Glomerular visceral epithelial cell (primary cell): ENCODE data around the gene CATSPERD.

Experiments
- DNase-seq: peaks from one replicate; pipeline ENCODE4 v3.0.0-alpha.2; 2016; ENCODE audit errors: extremely low spot score

CATSPERD gene

DNA sequence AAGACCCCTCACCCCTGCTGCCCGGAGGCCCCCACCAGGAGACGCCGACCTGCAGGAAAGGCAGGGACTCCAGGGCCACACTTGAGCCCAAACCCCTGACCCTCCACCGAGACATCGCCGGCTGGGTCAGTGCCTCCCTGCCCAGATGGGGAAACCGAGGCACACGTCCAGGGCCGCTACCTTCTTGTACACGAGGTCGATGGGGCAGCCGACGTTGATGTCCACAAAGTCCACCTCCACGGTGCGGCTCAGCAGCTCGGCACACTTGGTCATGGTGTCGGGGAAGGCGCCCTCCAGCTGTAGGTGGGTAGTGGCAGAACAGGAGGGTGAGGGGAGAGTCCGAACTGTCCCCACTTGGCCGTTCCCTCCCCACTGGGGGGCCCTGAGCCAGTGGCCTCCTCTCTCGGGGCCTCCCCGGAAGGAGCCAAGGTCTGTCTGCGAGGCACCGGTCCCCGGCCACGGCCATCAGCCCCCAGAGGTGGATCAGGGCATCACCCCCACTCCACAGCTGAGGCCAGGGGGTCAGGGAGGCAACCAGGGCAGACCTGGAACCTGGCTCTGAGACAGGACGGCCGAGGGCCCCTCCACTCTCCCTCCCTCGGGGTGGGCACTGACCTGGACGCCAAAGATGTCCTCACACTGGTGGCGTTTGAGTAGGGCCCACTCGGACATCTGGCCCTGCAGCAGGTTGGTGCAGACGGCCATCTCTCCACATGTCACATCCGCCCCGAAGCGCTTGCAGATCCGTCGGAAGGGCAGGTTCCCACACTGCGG, 67.2 kb downstream of the CATSPERD start:
- DNase-seq: no peak

DNA sequence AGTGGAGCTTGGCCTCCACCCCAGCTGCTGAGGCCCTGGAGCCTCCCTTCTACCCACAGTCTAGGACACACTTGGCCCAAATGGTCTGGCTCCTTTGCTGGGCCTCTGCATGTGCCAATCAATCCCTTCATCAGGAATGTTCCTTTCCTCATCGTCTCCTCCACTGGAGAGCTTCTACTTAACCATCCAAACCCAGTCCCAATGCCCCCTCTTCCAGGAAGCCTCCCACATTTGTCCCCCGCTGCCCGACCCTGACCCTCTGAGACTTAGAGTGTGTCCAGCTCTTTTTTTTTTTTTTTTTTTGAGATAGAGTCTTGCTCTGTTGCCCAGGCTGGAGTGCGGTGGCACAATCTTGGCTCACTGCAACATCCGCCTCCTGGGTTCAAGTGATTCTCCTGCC, 68.0 kb downstream of the CATSPERD start:
- no peak for DNase-seq

DNA sequence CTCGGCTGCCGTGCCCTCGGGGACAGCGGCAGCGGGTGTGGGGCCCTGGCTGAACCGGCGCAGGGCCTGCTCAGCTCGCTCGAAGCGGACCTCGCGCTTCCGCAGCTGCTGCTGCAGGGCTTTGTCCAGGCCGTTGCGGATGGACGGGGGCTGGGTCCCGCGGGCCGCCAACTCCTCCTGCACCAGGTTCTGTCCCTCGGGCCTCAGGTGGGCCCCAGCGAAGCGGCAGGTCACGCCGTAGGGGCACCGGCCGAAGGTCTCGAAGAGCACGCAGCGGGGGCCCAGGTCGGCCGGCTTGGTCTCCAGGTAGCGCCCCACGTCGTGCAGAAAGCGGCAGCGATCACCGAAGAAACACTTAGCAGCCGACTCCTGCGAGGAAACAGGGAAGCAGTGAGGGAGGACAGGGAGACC, 68.9 kb downstream of the CATSPERD start:
- no peak for DNase-seq

DNA sequence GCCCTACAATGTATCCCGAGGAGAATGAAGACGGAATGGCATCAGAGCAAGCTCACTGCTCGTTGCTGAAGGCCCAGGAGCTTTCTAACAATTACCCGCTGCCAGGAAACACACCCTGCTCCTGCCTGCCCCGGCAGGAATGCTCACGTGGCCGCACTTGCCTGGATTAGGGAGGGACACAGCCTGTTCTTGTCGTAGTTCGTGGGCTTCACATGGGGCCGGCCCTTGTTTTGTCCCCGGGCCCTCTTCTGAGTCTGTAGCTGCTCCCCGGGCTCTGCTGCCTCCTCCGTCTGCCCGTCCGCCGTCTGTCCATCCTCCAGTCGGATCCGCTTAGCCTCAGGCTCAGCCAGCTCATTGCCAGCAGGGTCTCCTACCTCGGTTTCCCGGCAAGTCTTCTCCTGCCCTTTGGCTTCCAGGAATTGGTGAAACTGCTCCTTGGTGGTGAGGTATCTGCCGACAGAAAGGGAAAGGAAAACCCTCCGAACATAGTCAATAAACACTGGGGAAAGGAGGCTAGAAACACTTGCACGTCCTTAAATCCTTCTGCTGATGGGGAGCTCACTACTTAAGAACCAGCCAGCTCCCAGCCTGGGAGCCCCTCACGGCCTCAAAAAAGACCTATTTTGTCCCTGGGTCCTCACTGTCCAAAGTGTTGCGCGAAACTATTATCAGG, 69.6 kb downstream of the CATSPERD start:
- no peak for DNase-seq

DNA sequence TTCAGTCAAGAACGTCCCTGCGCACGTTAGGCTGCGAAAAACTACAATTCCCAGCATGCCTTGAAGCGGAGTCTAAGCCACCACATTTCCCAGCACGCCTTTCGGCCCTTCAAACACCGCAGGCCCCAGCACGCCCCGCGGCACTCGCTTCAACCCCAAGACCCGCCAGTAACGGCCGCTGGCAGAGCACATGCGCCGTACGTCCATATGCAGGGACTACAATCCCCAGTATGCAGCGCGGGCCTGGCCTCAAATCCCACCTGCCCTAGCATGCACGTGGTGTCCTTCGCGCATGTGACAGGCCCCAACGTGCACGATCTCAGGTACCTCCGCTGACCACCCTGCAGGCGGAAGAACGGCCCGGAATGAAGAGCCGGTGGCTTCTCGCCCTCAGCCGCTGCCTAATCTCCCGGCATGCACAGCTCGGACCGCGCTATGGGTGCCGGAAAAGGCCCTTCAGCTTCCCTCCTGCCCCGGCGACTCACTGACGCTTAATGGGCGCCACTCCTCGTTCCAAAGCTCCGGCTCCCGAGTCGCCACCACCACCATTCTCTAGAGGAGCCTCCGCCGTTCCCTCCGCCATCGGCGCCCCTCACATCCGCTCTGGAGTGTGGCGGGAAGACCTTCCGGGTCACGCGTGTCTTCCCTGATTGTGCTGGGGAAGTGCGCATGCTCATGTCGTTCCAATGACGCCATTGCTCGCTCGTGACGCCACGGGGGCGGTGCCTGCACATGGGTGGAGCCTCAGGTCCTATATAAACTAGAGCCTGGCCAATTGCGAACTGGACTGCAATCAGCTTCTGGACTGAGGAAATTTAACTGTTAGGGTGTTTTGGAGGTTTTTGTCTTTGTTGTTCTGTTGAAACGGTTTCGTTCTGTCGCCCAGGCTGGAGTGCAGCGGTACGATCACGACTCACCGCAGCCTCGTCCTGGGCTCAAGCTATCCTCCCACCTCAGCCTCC, 70.4 kb downstream of the CATSPERD start, which contains the start of gene DUS3L:
DUS3L (minus strand) TSS at position 605 of the 962 bp plus-strand sequence; CDS start at position 583, 22 bp downstream.
- DNase-seq: peak; percentile 97

DNA sequence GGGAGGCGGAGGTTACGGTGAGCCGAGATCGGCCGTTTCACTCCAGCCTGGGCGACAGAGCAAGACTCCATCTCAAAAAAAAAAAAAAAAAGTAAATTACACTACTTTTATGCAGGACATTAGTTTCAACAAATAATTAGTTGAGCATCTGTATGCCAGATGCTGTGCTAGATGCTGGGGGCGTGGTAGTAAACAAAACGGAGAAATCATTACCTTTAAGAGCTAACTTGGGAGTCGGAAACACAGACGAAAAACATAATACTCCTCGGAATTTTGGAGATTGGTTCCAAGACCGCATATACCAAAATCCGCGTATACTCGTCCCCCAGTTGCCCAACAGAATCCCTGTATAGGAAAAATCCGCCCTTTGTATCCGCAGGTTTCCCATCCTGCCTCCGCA, 71.8 kb downstream of the CATSPERD start:
- DNase-seq: no peak

DNA sequence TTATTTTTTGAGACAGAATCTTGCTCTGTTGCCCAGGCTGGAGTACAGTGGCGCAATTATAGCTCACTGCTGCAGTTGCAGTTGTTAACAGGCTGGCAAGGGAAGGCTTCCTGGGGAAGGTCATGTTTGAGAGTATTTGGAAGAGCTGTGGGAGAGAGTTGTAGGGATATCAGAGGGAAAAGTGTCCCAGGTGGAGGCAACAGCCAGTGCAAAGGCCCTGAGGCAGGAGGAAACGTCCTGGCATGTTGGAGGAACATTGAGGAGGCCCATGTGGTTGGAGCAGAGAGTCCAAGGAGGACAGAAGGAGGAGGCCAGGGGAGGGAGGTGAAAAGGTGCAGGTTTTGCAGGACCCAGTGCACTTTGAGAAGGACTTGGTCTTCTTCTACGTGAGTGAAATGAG, 72.8 kb downstream of the CATSPERD start:
- no peak for DNase-seq

DNA sequence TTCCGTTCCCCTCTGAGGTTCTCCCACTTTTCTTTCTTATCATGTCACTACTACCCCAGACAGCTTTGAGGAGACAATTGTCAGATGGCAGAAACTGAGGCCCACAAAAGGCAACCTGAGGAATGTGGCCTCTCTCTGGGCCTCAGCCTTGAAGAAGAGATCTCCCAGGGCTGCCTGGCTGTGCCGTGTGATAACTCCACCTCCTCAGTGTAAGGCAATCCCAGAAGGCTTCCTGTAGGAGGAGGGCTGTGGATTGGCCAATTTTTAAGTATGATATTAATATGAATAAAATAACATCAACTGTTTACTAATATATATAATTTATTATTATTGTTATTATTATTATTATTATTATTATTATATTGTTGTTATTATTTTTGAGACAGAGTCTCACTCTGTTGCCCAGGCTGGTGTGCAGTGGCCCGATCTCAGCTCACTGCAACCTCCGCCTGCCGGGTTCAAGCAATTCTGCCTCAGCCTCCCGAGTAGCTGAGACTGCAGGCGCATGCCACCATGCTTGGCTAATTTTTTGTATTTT, 75.0 kb downstream of the CATSPERD start:
- DNase-seq: no peak

DNA sequence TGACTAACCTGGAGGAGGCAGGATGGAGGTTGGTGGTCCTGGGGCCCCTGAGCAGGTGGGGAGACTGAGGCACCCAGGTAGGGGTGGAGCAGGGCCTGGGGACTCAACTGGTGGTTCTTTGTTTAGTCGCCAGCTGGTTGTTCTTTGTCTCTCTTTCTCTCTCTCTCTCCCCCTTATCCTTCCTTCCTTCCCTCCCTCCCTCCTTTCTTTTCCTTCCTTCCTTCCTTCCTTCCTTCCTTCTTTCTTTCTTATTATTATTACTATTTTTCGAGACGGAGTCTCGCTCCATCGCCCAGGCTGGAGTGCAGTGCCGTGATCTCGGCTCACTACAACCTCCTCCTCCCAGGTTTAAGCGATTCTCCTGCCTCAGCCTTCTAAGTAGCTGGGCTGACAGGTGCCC, 77.8 kb downstream of the CATSPERD start:
- no peak for DNase-seq

DNA sequence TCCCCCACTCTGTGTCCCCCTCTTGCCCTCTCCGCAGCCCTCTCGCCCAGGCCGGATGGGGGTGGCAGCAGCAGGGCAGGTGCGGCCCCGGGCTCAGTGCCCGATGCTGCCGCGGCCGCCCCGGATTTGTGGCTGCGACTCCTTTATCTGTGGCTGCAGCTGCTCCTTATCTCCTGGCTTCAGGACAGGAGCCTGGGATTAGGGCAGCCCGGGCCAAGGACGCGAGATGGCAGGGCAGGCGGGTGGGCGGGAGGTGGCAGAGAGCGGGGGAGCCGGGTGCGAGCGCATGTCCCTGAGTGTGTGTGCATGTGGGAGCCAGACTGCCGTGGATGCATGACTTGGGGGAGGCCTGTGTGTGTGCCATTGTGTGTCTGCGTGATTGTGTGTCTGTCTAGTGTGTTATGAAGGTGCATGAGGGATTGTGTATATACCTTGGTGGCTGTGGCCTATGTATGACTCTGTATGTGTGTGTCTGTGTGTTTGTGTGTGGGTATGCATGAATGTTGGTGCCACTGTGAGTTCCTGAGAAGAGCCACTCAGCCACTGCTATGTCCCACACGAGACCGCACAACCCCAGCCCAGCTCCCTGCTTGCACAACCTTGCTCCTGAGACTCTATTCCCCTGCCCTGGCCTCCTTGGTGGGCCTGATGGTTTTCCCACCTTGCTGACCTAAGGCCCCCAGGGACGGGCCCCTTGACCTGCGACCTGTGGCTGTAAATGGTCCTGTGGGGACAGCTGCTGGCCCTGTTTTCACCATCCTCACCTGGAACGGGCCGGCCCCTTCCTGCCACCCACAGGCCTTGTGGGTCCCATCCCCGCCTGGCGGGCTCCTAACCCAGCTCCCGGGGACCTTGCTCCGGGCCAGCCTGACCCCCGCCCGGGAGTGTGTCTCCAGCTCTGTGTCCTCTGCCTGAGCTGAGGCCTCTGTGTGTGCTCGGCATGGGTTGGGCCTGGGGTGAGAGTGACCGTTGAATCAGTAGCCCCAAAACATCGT, 79.1 kb downstream of the CATSPERD start:
- no peak for DNase-seq

DNA sequence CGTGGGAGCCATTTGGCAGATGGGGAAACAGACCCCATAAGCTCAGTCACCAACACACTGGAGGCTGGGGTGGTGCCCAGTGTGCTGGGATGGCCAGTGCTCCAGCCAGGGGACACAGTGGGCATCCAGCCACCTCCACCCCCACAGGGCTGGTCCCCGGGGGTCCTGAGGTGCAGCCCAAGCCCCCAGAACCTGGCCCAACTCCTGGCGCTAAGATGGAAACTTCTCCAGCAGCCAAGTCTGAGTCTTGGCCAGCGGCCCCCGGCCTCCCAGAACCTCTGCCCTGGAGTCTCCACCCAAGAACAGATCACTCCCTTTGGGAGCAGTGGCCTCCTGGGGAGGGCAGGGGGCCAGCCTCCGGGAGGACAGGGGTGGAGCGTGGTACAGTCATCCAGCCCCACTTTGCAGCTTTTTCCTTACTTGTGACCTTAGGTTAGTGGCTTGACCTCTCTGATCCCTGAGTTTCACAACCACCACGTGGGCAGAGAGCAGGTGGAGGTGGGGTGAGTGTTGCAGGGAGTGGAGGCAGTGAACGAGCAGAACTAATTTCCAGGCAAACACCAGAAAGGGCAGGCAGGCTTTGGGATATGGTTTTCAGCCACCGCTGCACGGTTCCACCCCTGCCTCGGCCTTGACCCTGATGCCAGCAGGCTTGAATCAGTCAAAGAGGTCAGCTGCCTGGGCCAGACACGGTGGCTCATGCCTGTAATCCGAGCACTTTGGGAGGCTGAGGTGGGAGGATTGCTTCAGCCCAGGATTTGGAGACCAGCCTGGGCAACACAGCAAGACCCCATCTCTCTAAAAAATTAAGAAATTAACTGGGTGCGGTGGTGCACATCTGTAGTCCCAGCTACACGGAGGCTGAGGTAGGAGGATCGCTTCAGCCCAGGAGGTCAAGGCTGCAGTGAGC, 80.2 kb downstream of the CATSPERD start:
- no peak for DNase-seq

DNA sequence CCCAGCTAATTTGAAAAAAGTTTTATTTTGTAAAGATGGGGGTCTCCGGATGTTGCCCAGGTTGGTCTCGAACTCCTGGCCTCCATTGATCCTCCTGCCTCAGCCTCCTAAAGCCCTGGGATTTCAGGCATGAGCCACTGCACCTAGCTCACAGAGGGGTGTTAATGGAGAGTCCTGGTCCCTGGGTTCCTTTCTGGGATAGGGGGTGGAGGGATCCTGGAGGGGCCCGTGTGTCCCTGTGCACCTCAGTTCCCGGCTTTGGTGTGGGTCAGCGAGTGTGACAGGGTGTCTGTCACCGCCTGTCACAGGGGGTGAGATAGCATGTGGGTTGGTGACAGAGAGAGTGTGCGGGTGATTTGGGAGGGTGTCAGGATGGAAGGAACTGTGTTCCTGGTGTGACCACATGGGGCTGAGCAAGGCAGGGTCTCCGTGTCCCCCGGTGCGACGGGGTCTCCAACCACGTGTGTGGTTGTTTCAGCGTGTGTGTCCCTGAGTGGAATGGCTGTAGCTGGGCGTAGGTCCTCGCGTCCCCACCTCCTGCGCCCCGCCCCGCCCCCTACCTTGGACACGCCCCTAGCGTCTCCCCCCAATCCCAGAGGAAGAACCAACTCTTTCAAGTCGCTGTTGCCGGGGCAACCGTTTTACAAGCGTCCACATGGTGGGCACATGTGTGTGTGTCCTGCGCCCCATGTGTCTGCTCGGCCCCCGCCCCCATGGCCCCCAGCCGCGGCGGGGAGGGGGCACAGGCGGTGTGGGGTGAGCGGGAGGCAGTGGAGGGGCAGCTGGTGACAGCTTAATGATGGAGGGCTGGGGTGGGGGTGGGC, 81.6 kb downstream of the CATSPERD start:
- no peak for DNase-seq

DNA sequence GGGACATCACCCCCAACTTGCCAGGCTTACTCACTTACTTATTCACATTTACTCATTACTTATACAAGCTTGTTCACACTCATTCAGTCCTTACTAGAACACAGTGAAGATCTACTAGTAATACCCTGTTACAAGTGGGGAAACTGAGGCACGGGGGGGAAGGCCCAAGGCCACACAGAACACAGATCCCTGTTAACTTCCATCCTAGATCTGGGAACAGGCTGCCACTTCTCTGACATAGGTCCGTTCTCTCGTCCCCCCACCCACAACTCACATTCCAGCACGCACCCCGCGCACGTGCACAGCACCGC, 83.0 kb downstream of the CATSPERD start:
- no peak for DNase-seq

DNA sequence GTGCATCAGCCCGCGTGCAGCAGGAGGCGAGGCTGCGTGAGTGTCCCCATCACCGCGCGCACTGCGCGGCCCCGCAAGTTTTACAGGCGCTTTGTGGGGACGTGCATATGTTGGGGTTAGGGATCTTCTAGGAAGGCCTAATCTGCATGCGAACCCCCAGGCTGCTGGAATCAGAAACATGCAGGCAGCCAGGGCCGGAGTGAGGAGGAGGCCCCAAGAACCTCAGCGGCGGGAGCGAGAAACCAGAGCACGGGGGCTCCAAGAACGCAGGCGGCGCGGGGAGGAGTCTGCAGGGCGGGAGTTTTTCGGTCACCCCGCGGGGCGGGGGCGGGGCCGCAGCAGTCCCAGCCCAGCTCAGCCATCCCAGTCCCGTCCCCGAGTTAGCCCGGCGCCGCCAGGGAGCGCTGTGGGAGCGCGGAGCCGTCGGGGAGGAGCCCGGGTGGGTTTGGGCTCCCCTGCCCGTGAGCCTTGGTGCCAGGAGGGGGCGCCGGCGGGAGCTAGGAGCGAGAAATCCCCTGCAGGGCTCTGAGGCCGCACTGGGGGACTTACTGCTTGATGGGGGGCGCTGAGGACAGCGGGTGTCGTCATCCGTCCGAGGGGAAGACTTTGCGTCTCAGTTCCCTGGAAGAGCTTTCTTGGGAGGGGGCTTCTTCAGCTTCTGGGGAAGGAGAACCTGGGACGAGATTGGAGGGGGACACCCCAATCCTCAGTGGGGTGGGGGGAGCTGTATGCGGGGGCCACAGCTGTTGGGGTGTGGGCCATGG, 83.5 kb downstream of the CATSPERD start:
- DNase-seq: peak; percentile 92

DNA sequence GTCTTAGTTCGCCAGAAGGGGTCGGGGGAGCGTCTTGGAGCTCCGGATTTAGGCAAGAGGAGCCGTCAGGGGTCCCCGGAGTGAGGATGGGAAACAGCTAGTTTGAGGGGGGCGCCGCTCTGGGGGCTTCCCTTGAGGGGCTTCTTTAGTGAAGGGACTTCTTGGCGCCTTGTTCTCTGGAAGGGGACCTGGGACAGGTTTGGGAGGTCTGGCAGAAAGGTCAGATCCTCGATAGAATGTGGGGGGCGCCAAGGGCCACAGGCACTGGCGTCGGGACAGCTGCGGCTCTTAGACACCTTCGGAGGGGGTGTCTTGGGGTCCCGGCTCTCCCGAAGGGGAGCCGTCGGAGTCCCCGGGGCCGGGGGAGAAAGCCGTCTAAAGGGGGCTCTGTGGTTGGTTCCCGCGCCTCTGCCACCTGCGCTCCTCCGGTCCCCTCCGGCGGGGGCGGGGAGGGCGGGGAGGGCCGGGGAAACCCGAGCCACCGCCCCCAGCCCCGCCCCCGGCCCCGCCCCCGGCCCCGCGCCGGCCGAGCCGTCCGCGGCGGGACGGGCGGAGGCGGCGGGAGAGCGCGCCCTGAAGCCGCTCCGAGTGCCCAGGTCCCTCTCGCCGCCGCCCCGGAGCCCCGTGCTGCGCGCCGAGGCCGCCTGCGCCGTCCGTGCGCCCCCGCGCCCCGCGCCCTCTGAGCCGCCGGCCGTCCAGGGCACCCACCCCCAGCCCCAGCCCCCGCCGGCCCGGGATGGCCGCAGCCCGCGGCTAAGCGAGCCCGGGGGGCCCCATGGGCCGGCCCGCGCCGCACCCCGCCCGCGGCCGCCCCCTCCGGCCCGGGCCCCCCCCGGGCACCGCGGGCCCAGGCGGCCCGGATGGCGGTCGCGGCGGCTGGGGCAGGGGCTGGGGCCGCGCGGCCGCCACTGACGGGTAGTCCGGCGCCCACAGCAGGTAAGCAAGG, 84.4 kb downstream of the CATSPERD start, which contains the start of gene NRTN:
NRTN (plus strand) TSS at position 552 of the 946 bp plus-strand sequence. CDS start 19,099 bp downstream, outside the sequence.
- DNase-seq: no peak

DNA sequence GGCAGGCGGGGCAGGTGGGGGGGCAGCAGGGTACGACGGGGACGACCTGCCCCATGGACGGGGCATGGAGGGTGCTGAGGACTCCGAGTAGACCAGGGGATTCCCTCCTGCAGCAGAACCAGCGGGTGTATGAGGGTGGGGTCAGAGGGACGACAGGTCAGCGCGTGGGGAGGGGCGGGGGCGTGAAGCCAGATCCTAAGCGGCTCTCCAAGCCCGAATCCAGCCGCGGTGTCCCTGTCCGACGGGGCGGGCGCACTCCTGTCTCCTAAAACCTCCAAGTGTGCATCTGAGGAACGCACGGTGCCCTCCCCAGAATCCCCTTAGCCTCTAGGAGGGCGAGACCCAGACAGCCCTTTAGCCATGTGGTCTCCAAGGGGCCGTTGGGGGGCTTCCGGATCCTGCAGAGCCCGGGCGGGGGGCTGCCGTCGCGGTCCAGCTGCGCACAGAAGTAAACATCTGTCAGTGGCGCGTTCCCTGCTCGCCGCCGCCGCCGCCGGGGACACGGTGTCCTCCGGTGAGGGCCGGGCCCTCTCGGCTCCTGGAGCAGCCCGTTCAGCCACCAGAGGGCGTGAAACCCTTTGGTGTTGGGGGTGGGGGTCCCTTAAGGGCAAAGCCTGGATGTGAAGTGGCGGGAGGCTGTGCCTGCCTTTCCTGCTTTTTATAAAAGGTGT, 85.2 kb downstream of the CATSPERD start:
- DNase-seq: peak; percentile 56
